KMS-11 (cell line): ENCODE results near the gene RAB7B.

Experiments used
- H2AFZ ChIP-seq: fragments of 200-600 bp; sonication (generic); 2 replicates; pipeline ENCODE4 v1.6.1; 2016; ENCODE audit warnings: antibody characterized with exemption, mixed run types, low read depth
- H3K27ac ChIP-seq: fragments of 200-600 bp; sonication (generic); 2 replicates; pipeline ENCODE4 v1.6.1; 2016; ENCODE audit warnings: mild to moderate bottlenecking, mixed run types
- H3K27me3 ChIP-seq: fragments of 200-600 bp; sonication (generic); 2 replicates; pipeline ENCODE4 v1.6.1; 2017; ENCODE audit warnings: mild to moderate bottlenecking, low read depth, mixed run types, moderate library complexity; ENCODE audit not compliant: insufficient read depth
- H3K36me3 ChIP-seq: fragments of 200-600 bp; sonication (generic); 2 replicates; pipeline ENCODE4 v1.6.1; 2017; ENCODE audit warnings: mild to moderate bottlenecking, mixed run types; ENCODE audit not compliant: insufficient read depth
- H3K4me1 ChIP-seq: fragments of 200-600 bp; sonication (generic); 2 replicates; pipeline ENCODE4 v1.6.1; 2016; ENCODE audit warnings: mild to moderate bottlenecking, low read depth, mixed run types; ENCODE audit not compliant: poor library complexity, severe bottlenecking
- H3K4me2 ChIP-seq: fragments of 200-600 bp; sonication (generic); 2 replicates; pipeline ENCODE4 v1.7.0; 2016; ENCODE audit warnings: mild to moderate bottlenecking, mixed run types
- H3K4me3 ChIP-seq: fragments of 200-600 bp; sonication (generic); IDR thresholded peaks from 2 replicates; pipeline ENCODE4 v1.6.1; 2017; ENCODE audit warnings: low read depth, low read length, mixed read lengths; ENCODE audit not compliant: insufficient read depth
- H3K79me2 ChIP-seq: fragments of 200-600 bp; sonication (generic); 2 replicates; pipeline ENCODE4 v1.6.1; 2016; ENCODE audit warnings: low read depth, mixed run types; ENCODE audit not compliant: insufficient read depth
- H3K9ac ChIP-seq: fragments of 200-600 bp; sonication (generic); 2 replicates; pipeline ENCODE4 v1.6.1; 2016; ENCODE audit warnings: mild to moderate bottlenecking, mixed run types
- H4K20me1 ChIP-seq: fragments of 200-600 bp; sonication (generic); 2 replicates; pipeline ENCODE4 v1.6.1; 2016; ENCODE audit warnings: mild to moderate bottlenecking, mixed run types; ENCODE audit not compliant: insufficient read depth
- TF ChIP-seq, protein P1 (sequence below): fragments of 200-600 bp; sonication (generic); conservative IDR thresholded peaks from 2 replicates; pipeline ENCODE4 v1.6.1; 2017; ENCODE audit warnings: low read depth, mild to moderate bottlenecking, antibody characterized with exemption, low read length, moderate library complexity, mixed read lengths

RAB7B gene

GRCh38 chr1:205949753-205950152 lies 53.4 kb downstream of the RAB7B start:
- Histone ChIP-seq H3K27me3 (peaks cover 13% of the 10 kb centered on the region; the same call in 1 of the 2 replicates), H3K4me2 (no peak overlapping the region), H3K4me3 (no peak overlapping the region), H3K4me1 (no peaks in the 10 kb centered on the region), H3K27ac (no peak overlapping the region), H2AFZ (no peak overlapping the region), H3K9ac (no peak overlapping the region), H3K79me2 (no peaks in the 10 kb centered on the region), H3K36me3 (no peaks in the 10 kb centered on the region), H4K20me1 (no peaks in the 10 kb centered on the region)
- TF ChIP-seq, protein P1, sequence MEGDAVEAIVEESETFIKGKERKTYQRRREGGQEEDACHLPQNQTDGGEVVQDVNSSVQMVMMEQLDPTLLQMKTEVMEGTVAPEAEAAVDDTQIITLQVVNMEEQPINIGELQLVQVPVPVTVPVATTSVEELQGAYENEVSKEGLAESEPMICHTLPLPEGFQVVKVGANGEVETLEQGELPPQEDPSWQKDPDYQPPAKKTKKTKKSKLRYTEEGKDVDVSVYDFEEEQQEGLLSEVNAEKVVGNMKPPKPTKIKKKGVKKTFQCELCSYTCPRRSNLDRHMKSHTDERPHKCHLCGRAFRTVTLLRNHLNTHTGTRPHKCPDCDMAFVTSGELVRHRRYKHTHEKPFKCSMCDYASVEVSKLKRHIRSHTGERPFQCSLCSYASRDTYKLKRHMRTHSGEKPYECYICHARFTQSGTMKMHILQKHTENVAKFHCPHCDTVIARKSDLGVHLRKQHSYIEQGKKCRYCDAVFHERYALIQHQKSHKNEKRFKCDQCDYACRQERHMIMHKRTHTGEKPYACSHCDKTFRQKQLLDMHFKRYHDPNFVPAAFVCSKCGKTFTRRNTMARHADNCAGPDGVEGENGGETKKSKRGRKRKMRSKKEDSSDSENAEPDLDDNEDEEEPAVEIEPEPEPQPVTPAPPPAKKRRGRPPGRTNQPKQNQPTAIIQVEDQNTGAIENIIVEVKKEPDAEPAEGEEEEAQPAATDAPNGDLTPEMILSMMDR = no peak

GRCh38 chr1:205948886-205949285 lies 54.3 kb downstream of the RAB7B start:
- H2AFZ ChIP-seq = no peak overlapping the region
- no peaks in the 10 kb centered on the region for H3K79me2 ChIP-seq
- no peaks in the 10 kb centered on the region for H3K36me3 ChIP-seq
- no peaks in the 10 kb centered on the region for H3K4me1 ChIP-seq
- no peak overlapping the region for H3K4me2 ChIP-seq
- H3K9ac ChIP-seq = no peak overlapping the region
- H3K4me3 ChIP-seq = no peak overlapping the region
- no peak overlapping the region for H3K27ac ChIP-seq
- peaks cover 20% of the 10 kb centered on the region for H3K27me3 ChIP-seq
- TF ChIP-seq, protein P1 = no peak
- no peaks in the 10 kb centered on the region for H4K20me1 ChIP-seq

DNA sequence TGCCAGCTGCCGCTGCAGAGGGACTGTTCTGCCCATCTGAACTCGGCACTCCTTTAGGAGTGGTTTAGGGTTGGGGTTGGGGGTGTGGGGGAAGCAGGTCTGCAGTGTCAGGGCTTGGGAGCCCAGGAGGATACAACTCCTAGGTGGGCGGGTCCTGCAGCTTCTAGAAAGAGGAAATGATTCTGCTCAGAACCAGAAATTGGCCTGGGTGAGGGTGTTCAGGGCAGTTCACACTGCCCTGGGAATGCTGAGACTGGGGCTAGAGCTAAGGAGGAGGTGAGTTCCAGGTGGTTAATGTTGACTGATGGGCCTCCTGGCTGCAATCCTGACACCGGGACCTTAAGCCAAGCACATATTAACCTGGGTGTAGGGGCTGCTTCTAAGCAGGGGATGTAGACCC lies 55.2 kb downstream of the RAB7B start:
- no peaks in the 10 kb centered on the region for H4K20me1 ChIP-seq
- H3K36me3 ChIP-seq = no peaks in the 10 kb centered on the region
- H3K4me3 ChIP-seq = no peak overlapping the region
- H3K4me2 ChIP-seq = no peak overlapping the region
- peaks cover 28% of the 10 kb centered on the region for H3K27me3 ChIP-seq
- H2AFZ ChIP-seq = no peak overlapping the region
- H3K79me2 ChIP-seq = no peaks in the 10 kb centered on the region
- H3K4me1 ChIP-seq = no peaks in the 10 kb centered on the region
- H3K9ac ChIP-seq = no peak overlapping the region
- H3K27ac ChIP-seq = no peak overlapping the region
- TF ChIP-seq, protein P1 = no peak

- TF ChIP-seq, protein P1 = no peak
- no peak overlapping the region for H3K4me3 ChIP-seq
- H4K20me1 ChIP-seq = no peaks in the 10 kb centered on the region
- H3K4me1 ChIP-seq = no peaks in the 10 kb centered on the region
- H3K9ac ChIP-seq = no peak overlapping the region
- H3K79me2 ChIP-seq = no peaks in the 10 kb centered on the region
- no peak overlapping the region for H2AFZ ChIP-seq
- H3K36me3 ChIP-seq = no peaks in the 10 kb centered on the region
- peaks cover 28% of the 10 kb centered on the region for H3K27me3 ChIP-seq
- no peak overlapping the region for H3K27ac ChIP-seq
- H3K4me2 ChIP-seq = no peak overlapping the region
These were observed 56.2 kb downstream of the RAB7B start for GRCh38 chr1:205947024-205947423.
